Pulmonary artery endothelial cell (primary cell): ENCODE results near the gene SIN3B. TPM values are rescaled to one million over a fixed set of nuclear protein-coding genes. Genes with fewer than 3 reads are reported as not detected.

Experiments used
- DNase-seq: peaks from one replicate; pipeline ENCODE4 v3.0.0-alpha.2; 2011; ENCODE audit warnings: low read depth, low spot score
- total RNA-seq: library from RNA; depleted of rRNA; stranded (reverse); fragments of >200 nt; gene quantifications from 2 replicates; pipeline ENCODE4 v1.2.3, GENCODE V29; 2014

Gene SIN3B
- total RNA-seq, 1 donor from 2014 or later, result 30.2 TPM

- no peak for DNase-seq
These were observed 74.1 kb downstream of the SIN3B start for GRCh38 chr19:16903347-16903746.

- DNase-seq, result no peak
These were observed 75.4 kb downstream of the SIN3B start for GRCh38 chr19:16904599-16904998.

DNA sequence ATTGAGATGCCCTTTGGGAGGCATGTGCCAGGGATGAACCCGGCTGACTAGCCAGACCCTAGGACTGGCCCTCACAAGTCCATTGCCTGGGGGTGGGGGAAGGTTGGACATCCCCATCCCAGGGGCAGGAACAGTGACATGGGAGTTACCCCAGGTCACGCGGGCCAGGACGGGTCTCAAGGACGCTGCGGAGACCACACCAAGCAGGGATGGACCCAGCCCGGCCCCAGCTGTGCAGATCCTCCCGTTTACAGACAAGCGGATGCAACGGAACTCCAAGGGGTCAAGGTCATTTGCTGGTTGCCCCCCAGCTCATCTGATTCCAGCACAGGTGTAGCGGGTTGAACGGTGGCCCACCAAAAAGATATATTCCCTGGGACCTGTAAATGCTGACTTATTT lies 79.6 kb downstream of the SIN3B start:
- no peak for DNase-seq

DNA sequence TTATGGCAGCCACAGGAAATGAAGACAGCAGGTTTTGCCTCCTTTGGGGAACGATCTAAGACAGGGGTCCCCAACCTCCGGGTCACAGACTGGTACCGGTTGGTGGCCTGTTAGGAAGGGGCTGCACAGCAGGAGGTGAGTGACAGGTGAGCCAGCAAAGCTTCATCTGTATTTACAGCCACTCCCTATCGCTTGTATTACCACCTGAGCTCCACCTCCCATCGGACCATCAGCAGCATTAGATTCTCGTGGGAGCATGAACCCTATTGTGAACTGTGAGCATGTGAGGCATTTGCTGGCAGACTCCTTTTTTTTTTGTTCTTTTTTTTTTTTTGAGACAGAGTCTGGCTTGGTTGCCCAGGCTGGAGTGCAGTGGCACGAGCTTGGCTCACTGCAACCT lies 81.8 kb downstream of the SIN3B start:
- DNase-seq, result no peak

GRCh38 chr19:16912780-16913179 lies 83.6 kb downstream of the SIN3B start:
- DNase-seq, result no peak

DNA sequence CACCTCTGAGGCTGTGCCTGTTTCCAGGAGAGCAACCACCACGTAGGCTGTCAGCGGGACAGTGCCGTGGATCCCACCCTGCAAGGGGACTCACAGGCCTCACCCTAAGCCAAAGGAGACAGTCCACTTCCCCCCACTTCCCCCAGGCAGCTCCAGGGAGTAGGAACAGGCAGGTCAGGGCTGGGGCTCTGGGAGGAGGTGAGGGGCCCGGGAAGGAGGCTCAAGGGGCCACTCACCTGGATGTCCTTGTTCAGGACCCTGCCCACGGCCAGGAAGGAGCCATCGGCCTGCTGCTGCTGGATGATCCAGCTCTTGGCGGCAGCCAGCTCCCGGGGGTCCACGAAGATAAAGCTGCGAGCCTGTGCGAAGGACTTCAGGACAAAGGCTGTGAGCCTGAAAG lies 85.2 kb downstream of the SIN3B start:
- no peak for DNase-seq

- DNase-seq, result no peak
These were observed 85.9 kb downstream of the SIN3B start for GRCh38 chr19:16915135-16915534.

DNA sequence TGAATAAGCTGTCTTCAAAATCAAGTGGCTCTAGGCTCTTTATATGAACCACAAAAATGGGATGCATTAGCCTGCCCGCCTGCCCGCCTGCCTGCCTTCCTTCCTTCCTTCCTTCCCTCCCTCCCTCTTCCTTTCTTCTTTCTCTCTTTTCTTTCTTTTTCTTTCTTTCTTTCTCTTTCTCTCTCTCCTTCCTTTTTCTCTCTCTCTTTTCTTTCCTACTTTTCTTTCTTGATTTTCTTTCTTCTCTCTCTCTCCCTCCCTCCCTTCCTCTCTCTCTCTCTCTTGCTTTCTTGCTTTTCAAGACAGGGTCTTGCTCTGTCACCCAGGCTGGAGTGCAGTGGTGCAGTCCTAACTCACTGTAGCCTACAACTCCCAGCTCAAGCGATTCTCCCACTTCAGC lies 86.5 kb downstream of the SIN3B start:
- DNase-seq, result no peak

GRCh38 chr19:16917401-16917800 lies 88.2 kb downstream of the SIN3B start:
- DNase-seq, result no peak

DNA sequence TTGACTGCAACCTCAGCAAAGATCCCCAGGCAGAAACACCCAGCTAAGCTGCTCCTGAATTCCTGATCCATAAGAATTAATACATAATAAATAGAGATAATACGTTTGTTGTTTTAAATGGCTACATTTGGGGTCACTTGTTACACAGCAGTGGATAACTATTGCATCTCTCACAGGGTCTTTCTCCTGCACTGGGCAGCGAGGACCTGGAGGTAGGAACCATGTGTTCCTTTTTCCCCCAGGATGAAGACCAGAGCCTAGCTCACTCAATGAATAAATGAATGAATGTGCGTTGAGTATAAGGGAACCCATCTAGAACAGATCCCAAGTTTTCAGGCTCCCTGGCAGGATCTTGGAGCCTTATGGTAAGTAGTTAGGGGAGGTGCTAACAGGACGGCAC lies 90.3 kb downstream of the SIN3B start:
- no peak for DNase-seq

- DNase-seq, result no peak
These were observed 91.8 kb downstream of the SIN3B start for GRCh38 chr19:16920816-16921529.

- no peak for DNase-seq
These were observed 92.8 kb downstream of the SIN3B start for GRCh38 chr19:16921766-16922591.

GRCh38 chr19:16922592-16922934 lies 93.4 kb downstream of the SIN3B start:
- no peak for DNase-seq

DNA sequence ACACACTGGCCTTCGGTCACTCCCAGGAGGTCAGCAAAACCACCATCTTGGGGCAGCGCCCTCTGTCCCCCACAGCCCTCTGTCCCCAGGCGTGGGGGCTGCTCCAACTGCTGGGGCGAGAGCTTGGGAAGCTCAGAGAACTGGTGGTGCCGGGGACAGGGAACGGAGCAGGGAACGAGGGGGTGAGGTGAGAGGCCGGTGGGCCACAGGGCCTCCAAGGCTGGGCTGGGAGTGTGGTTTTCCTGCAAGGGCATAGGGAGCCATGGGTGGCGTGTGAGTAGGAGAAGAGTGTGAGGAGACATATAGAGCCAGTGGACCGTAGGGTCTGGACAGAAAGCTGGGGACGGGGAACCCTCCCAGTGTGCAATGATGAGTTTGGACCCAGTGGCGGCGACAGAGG lies 93.8 kb downstream of the SIN3B start:
- no peak for DNase-seq

GRCh38 chr19:16927883-16928282 lies 98.7 kb downstream of the SIN3B start:
- DNase-seq, result no peak

DNA sequence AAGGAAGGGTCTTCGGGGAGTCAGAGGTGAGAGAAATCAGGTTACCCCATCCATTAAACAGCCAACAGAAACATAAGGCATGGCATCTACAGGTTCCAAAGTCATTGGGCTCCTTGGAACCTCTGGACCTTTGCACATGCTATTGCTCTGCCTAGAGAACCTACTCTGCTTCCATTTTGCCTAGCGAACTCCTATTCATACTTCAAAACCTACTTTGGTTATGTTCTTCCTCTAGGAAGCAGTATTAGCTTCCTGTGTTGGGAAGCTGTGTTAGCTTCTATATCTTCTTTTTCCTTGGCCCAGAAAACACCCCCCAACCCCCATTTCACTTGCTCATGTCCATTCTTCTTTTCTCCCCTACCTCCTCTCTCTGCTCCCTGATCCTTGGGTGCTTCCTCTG lies 99.2 kb downstream of the SIN3B start:
- DNase-seq, result no peak

DNA sequence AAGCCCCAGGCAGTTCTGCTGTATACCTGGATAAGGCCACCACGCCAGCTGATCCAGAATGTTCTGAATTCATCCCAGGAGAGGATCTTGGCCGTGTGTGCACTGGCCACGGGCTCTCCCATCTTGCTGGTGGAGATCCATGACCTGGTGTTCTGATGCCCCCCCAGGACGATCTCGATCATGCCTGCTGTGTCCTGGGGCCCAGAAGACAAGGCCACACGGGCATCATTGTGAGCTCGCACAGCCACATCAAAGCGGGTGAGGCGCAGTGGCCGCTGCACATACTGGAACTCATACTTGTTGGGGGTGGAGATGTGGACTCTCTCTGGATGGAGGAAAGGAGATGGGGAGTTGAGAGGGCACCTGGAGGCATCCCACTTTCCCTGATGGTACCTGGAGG lies 99.7 kb downstream of the SIN3B start:
- no peak for DNase-seq

Other genes starting within 250 kb of the SIN3B start
- gene MED26, start 201.2 kb upstream of the SIN3B start, total RNA-seq, result 4.4 and 5.8 TPM in 2 replicates
- 34.0 and 46.9 TPM in 2 replicates for gene SMIM7, start 169.3 kb upstream of the SIN3B start, total RNA-seq
- 3.0 and 4.7 TPM in 2 replicates for gene TMEM38A, start 168.3 kb upstream of the SIN3B start, total RNA-seq
- not detected in 2 replicates for gene NWD1, start 109.6 kb upstream of the SIN3B start, total RNA-seq
- 0.71 and 1.4 TPM in 2 replicates for gene F2RL3, start 59.6 kb downstream of the SIN3B start, total RNA-seq
- 0.26 and 0.28 TPM in 2 replicates for gene CPAMD8, start 197.4 kb downstream of the SIN3B start, total RNA-seq
- gene HAUS8, start 246.1 kb downstream of the SIN3B start, total RNA-seq, result 5.0 and 7.8 TPM in 2 replicates
- gene MYO9B, start 246.4 kb downstream of the SIN3B start, total RNA-seq, result 48.1 and 55.4 TPM in 2 replicates